Subcutaneous abdominal adipose tissue (tissue), 5 donors: ENCODE data around the gene SAMD10.
"Not testable (repeated sequence)": the region's sequence is repeated elsewhere in the genome, so short reads cannot be mapped to it uniquely, and the experiment has no call there.

Source experiments
- H3K27ac ChIP-seq: one replicate; pipeline ENCODE4 v1.7.0; 2013; ENCODE audit warnings: low read depth, mild to moderate bottlenecking, inconsistent platforms, low read length, moderate library complexity
- H3K27me3 ChIP-seq, 5 donors: one replicate each; pipeline ENCODE4 v1.7.0; 2013; ENCODE audit warnings: low read length in 5 of 5, inconsistent platforms in 1 of 5; ENCODE audit not compliant: control insufficient read depth in 5 of 5, insufficient read depth in 4 of 5
- H3K36me3 ChIP-seq, 5 donors: one replicate each; pipeline ENCODE4 v1.7.0; 2013; ENCODE audit warnings: low read length in 5 of 5; ENCODE audit not compliant: control insufficient read depth in 5 of 5, insufficient read depth in 5 of 5
- H3K4me1 ChIP-seq, 5 donors: one replicate each; pipeline ENCODE4 v1.7.0; 2013; ENCODE audit warnings: low read length in 5 of 5, mild to moderate bottlenecking in 3 of 5, moderate library complexity in 1 of 5; ENCODE audit not compliant: control insufficient read depth in 5 of 5, insufficient read depth in 5 of 5
- H3K4me3 ChIP-seq, 5 donors: one replicate each; pipeline ENCODE4 v1.7.0; 2013; ENCODE audit warnings: low read length in 5 of 5, low read depth in 1 of 5
- H3K9ac ChIP-seq, 5 donors: one replicate each; pipeline ENCODE4 v1.7.0; 2013; ENCODE audit warnings: low read length in 5 of 5, mild to moderate bottlenecking in 4 of 5, moderate library complexity in 3 of 5
- H3K9me3 ChIP-seq, 5 donors: one replicate each; pipeline ENCODE4 v1.7.0; 2013; ENCODE audit warnings: low read length in 5 of 5; ENCODE audit not compliant: control insufficient read depth in 5 of 5
- donor health status: healthy.
- donor health status: healthy.
- donor health status: healthy.
- donor health status: healthy.
- donor health status: healthy.

The SAMD10 gene

DNA sequence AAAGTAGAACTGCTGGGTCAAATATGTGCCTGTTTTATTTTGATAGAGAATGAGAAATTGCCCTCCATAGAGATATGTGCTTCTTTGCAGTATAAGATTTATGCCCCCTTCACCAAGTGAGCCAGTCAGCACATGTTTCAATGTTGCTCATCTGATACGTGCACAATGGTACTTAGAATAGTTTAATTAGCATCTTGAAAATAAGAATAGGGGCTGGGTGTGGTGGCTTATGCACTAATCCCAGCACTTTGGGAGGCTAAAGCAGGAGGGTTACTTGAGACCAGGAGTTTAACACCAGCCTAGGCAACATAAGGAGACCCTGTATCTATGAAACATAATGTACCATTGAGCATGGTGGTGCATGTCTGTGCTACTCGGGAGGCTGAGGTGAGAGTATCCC lies 36.2 kb upstream of the SAMD10 start:
- Histone ChIP-seq H3K36me3 (peaks cover 2 to 87% (median 61%) of the 10 kb centered on the region in 5 donors), H3K4me3 (no peak overlapping the region), H3K27me3 (no peaks in the 10 kb centered on the region), H3K9me3 (no peaks in the 10 kb centered on the region), H3K27ac (no peak overlapping the region), H3K9ac (no peak overlapping the region), H3K4me1 (peaks cover 0 to 3% (median 0%) of the 10 kb centered on the region in 5 donors)

DNA sequence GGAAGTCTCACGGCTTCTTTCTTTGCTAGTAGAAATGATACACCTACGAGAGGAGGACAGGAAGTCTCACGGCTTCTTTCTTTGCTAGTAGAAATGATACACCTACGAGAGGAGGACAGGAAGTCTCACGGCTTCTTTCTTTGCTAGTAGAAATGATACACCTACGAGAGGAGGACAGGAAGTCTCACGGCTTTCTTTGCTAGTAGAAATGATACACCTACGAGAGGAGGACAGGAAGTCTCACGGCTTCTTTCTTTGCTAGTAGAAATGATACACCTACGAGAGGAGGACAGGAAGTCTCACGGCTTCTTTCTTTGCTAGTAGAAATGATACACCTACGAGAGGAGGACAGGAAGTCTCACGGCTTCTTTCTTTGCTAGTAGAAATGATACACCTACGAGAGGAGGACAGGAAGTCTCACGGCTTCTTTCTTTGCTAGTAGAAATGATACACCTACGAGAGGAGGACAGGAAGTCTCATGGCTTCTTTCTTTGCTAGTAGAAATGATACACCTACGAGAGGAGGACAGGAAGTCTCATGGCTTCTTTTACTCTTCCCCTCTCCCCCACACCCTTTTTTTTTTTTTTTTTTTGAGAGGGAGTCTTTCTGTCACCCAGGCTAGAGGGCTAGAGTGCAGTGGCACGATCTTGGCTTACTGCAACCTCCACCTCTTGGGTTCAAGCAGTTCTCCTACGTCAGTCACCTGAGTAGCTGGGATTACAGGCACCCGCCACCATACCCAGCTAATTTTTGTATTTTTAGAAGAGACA lies 33.1 kb upstream of the SAMD10 start:
- H3K9ac ChIP-seq, H3K27me3 ChIP-seq, H3K4me1 ChIP-seq, H3K9me3 ChIP-seq, H3K4me3 ChIP-seq, H3K27ac ChIP-seq: not testable (repeated sequence)
- peaks cover 3 to 83% (median 58%) of the 10 kb centered on the region in 5 donors for H3K36me3 ChIP-seq

DNA sequence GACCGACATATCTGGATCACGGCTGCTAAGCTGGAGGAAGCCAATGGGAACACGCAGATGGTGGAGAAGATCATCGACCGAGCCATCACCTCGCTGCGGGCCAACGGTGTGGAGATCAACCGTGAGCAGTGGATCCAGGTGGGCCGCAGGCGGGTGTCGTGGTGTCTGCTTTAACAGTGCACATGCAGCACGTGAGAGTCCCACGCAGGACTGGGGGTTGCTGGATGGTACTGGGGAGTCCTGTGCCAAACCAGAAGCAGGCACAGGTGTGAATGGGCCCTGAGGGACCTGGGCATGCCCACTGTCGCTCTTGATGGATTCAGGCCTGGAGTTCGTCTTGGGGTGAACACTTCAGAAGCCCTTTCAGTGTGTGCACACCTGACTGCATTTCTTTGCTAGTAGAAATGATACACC lies 31.9 kb upstream of the SAMD10 start:
- no peak overlapping the region for H3K9ac ChIP-seq
- H3K27ac ChIP-seq, result no peak overlapping the region
- no peaks in the 10 kb centered on the region for H3K9me3 ChIP-seq
- H3K4me1 ChIP-seq, result peaks cover 0 to 3% (median 0%) of the 10 kb centered on the region in 5 donors
- peaks cover 3 to 81% (median 56%) of the 10 kb centered on the region in 5 donors for H3K36me3 ChIP-seq
- no peak overlapping the region for H3K4me3 ChIP-seq
- H3K27me3 ChIP-seq, result no peaks in the 10 kb centered on the region

DNA sequence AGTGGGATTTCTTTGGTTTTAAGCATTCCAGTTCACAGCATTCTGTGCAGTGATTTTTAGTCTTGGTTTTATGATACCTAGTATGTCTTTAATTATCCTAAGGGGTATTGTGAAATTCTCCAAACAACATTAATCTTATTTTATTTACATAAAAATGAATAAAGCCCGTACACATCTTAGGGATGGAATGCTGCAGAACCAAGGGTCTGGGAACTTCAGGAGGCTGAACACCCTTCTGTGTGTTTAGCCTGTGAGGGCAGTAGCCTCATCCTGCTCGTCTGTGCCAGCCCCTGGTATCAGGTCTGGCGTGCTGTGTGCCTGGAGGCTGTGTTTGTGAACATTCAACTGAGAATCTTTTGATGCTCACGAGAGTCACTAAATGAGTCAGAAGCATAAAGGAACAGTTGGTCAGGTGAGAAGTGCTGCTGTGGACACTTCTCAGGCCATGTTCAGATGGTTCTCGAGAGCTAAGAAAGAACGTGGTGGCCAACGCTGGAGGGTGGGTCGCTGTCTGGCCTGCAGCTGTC lies 31.3 kb upstream of the SAMD10 start:
- Histone ChIP-seq H3K27ac (no peak overlapping the region), H3K9ac (peak overlapping the region in 1 of 5 donors; percentile 38), H3K4me1 (peaks cover 0 to 4% (median 0%) of the 10 kb centered on the region in 5 donors), H3K9me3 (no peaks in the 10 kb centered on the region), H3K4me3 (no peak overlapping the region), H3K27me3 (no peaks in the 10 kb centered on the region), H3K36me3 (peaks cover 3 to 80% (median 56%) of the 10 kb centered on the region in 5 donors)

DNA sequence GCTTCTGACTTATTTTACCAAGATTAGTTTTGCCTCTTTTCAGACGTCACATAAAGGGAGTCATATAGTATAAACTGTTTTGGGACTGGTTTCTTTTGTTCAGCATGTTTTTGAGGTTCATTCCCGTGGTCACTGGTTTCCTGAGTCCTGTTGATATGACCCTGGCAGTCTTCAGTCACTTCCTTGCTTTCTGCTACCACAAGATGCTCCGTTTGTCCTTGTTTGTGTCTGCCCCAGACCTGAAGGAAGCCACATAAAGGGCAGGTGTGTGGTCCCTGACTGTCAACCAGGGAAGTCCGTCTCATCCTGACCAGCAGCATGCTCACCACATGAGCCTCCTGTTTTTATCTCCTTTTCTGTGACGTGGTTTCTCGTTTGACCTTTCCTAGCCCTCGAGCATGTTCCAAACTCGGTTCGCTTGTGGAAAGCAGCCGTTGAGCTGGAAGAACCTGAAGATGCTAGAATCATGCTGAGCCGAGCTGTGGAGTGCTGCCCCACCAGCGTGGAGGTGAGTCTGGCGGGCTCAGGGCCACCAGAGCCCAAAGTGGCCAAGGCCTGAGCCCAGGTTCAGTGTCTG lies 30.5 kb upstream of the SAMD10 start:
- Histone ChIP-seq H3K9ac (no peak overlapping the region), H3K27me3 (no peaks in the 10 kb centered on the region), H3K36me3 (peaks cover 3 to 80% (median 58%) of the 10 kb centered on the region in 5 donors)

DNA sequence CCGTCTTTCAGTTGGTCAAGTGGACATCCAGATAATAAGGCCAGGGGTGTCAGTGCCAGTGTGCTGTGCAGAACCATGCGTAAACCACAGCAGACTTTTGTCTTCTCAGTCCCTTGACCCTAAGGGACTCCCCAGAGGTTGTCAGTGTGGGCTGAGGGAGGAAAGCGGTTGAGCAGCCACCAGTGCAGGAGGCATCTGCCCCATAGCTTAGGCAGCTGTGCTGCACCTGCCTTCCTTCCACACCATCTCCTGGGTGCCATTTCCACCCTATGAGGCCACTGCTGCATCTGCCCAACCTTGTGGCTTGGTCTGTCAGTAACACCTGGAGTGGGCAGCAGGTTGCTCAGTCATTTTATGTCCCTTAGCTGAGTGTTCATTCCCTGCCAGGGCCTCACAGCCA lies 27.5 kb upstream of the SAMD10 start:
- peaks cover 0 to 4% (median 0%) of the 10 kb centered on the region in 5 donors for H3K4me1 ChIP-seq
- no peaks in the 10 kb centered on the region for H3K9me3 ChIP-seq
- no peak overlapping the region for H3K9ac ChIP-seq
- H3K4me3 ChIP-seq, result no peak overlapping the region
- peaks cover 3 to 86% (median 64%) of the 10 kb centered on the region in 5 donors for H3K36me3 ChIP-seq
- no peak overlapping the region for H3K27ac ChIP-seq
- no peaks in the 10 kb centered on the region for H3K27me3 ChIP-seq

More for the DNA sequence above, 30.5 kb upstream of the SAMD10 start:
- Histone ChIP-seq H3K4me1 (peaks cover 0 to 4% (median 0%) of the 10 kb centered on the region in 5 donors), H3K27ac (no peak overlapping the region), H3K9me3 (no peaks in the 10 kb centered on the region), H3K4me3 (no peak overlapping the region)

DNA sequence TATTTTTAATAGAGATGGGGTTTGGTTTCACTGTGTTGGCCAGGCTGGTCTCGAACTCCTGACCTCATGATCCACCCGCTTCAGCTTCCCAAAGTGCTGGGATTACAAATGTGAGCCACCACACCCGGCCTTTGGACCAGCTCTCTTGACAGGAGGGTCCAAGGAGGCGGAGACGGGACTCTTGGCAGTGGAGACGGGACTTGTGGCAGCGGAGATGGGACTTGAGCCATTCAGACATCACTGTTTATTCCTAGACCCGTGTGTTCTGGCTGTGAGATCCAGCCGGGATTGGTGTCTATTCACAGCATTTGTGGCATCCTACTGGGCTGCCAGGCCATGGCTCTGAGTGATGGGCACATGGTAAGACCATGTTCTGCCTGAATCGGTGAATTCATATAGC lies 27.0 kb upstream of the SAMD10 start:
- H3K27ac ChIP-seq, result no peak overlapping the region
- H3K4me3 ChIP-seq, result no peak overlapping the region
- no peaks in the 10 kb centered on the region for H3K27me3 ChIP-seq
- peaks cover 3 to 87% (median 67%) of the 10 kb centered on the region in 5 donors for H3K36me3 ChIP-seq
- H3K4me1 ChIP-seq, result peaks cover 0 to 4% (median 0%) of the 10 kb centered on the region in 5 donors
- H3K9ac ChIP-seq, result no peak overlapping the region
- no peaks in the 10 kb centered on the region for H3K9me3 ChIP-seq

DNA sequence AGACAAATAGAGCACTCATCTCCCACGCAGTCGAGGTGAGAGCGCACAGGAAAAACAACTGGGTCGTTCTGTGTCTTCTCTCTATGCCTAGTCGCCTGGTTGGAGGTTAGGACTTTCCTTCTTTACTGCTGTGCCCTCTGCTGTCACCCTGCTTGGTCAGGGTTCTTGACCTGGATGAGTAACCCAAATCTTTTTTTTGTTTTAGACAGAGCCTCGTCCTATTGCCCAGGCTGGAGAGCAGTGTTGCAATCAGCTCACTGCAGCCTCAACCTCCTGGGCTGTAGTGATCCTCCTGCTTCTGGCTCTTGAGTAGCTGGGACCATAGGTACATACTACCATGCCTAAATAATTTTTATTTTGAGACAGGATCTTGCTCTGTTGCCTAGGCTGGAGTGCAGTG lies 26.0 kb upstream of the SAMD10 start:
- H3K9ac ChIP-seq, result no peak overlapping the region
- H3K27ac ChIP-seq, result no peak overlapping the region
- H3K4me3 ChIP-seq, result no peak overlapping the region
- no peaks in the 10 kb centered on the region for H3K27me3 ChIP-seq
- no peaks in the 10 kb centered on the region for H3K9me3 ChIP-seq
- H3K4me1 ChIP-seq, result peaks cover 0 to 4% (median 0%) of the 10 kb centered on the region in 5 donors
- peaks cover 3 to 87% (median 65%) of the 10 kb centered on the region in 5 donors for H3K36me3 ChIP-seq

DNA sequence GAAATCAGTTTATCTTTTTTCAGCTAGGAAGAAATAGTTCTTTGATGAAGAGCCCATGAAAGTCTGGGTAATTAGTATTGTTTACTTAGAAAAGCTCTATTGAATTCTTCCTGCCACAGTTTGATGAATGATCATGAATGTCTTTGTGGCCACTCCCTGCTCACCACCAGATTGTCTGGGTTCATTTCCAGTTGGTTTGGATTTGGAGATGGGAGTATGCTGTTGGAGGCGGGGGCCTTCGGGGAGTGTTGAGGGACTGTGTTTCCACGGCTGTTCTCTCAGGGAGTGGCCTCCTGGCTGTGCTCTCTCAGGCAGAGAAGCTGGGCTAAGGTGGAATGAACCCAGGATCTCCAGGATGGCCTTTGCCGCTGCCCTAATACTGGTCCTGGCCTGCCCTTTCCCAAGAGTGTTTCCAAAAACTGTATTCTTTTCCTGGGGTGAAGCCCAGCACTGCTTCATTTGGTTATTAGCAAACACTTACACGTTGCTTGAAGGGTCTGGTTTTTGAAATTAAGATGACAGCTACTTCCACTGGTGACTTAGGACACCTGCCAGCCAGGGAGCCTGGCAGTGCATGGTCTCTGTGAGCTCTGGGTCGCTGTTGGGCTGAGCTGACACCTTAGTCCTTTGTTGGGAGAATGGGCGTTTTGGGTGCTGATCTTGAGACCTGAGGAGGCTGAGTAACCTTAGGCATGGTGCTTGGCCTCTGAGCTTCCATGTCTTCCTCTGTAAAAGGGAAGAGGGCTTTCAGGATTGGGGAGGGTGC lies 24.7 kb upstream of the SAMD10 start:
- H3K27me3 ChIP-seq, result no peaks in the 10 kb centered on the region
- H3K9me3 ChIP-seq, result no peaks in the 10 kb centered on the region
- peaks cover 0 to 4% (median 0%) of the 10 kb centered on the region in 5 donors for H3K4me1 ChIP-seq
- H3K4me3 ChIP-seq, result no peak overlapping the region
- H3K27ac ChIP-seq, result no peak overlapping the region
- H3K36me3 ChIP-seq, result peaks cover 3 to 87% (median 70%) of the 10 kb centered on the region in 5 donors
- H3K9ac ChIP-seq, result no peak overlapping the region
